C4-2B (cell line): Measurements from ENCODE around the gene AXIN1.

ENCODE experiments used
- ZFX ChIP-seq: fragments of 450-650 bp; IDR thresholded peaks from 2 replicates; pipeline ENCODE4 v1.6.1; 2017
- TF ChIP-seq, protein P1 (sequence below): fragments of 450-650 bp; conservative IDR thresholded peaks from 2 replicates; pipeline ENCODE4 v1.5.1; 2017; ENCODE audit warnings: mild to moderate bottlenecking

DNA sequence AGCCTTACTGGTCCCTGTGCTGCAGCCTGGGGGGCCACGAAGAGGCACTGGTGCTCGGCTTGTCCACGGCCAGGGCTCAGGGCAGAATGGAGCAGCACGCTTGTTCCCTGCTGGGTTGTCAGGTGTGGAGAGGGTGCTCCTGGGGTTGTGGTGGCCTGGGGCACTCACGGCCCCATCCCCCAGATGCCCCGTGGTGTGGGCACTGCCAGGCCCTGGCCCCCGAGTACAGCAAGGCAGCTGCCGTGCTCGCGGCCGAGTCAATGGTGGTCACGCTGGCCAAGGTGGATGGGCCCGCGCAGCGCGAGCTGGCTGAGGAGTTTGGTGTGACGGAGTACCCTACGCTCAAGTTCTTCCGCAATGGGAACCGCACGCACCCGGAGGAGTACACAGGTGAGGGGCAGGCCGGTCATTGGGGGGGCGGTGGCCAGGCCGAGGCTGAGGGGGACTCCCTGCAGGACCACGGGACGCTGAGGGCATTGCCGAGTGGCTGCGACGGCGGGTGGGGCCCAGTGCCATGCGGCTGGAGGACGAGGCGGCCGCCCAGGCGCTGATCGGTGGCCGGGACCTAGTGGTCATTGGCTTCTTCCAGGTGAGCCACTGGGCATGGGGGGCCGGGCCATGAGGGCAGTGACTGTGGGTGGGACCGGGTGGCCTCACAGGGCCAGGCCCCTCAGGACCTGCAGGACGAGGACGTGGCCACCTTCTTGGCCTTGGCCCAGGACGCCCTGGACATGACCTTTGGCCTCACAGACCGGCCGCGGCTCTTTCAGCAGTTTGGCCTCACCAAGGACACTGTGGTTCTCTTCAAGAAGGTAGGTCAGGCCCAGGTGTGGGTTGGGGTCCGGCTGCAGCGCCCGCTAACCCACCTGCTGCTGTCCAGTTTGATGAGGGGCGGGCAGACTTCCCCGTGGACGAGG is 68.1 kb downstream of the AXIN1 start:
- TF ChIP-seq, protein P1, sequence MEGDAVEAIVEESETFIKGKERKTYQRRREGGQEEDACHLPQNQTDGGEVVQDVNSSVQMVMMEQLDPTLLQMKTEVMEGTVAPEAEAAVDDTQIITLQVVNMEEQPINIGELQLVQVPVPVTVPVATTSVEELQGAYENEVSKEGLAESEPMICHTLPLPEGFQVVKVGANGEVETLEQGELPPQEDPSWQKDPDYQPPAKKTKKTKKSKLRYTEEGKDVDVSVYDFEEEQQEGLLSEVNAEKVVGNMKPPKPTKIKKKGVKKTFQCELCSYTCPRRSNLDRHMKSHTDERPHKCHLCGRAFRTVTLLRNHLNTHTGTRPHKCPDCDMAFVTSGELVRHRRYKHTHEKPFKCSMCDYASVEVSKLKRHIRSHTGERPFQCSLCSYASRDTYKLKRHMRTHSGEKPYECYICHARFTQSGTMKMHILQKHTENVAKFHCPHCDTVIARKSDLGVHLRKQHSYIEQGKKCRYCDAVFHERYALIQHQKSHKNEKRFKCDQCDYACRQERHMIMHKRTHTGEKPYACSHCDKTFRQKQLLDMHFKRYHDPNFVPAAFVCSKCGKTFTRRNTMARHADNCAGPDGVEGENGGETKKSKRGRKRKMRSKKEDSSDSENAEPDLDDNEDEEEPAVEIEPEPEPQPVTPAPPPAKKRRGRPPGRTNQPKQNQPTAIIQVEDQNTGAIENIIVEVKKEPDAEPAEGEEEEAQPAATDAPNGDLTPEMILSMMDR, result no peak
- TF ChIP-seq ZFX, result no peak
